22Rv1 (cell line): ENCODE measurements around the gene KCNJ9.

Experiments
- H3K27ac ChIP-seq: fragments of 450-650 bp; 2 replicates; pipeline ENCODE4 v1.5.1; 2017
- CTCF ChIP-seq: fragments of 450-650 bp; IDR thresholded peaks from 2 replicates; pipeline ENCODE4 v1.5.1; 2017; ENCODE audit warnings: mild to moderate bottlenecking
- ZFX ChIP-seq: fragments of 450-650 bp; IDR thresholded peaks from 2 replicates; pipeline ENCODE4 v1.6.1; 2017; ENCODE audit warnings: antibody characterized with exemption, borderline replicate concordance

KCNJ9 gene

GRCh38 chr1:160082926-160083325 lies 1.6 kb downstream of the KCNJ9 start:
- H3K27ac ChIP-seq, result no peak overlapping the region
- no peak for TF ChIP-seq CTCF

GRCh38 chr1:160083968-160084770 lies 2.8 kb downstream of the KCNJ9 start:
- no peak for TF ChIP-seq ZFX
- peak; percentile 99 for TF ChIP-seq CTCF
- no peak overlapping the region for H3K27ac ChIP-seq

GRCh38 chr1:160084771-160085321 lies 3.5 kb downstream of the KCNJ9 start:
- no peak overlapping the region for H3K27ac ChIP-seq
- TF ChIP-seq CTCF (no peak), ZFX (no peak)

GRCh38 chr1:160085686-160086455 lies 4.5 kb downstream of the KCNJ9 start:
- peak; percentile 98 for TF ChIP-seq CTCF
- no peak for TF ChIP-seq ZFX
- no peak overlapping the region for H3K27ac ChIP-seq

- TF ChIP-seq CTCF, result no peak
- TF ChIP-seq ZFX, result no peak
- H3K27ac ChIP-seq, result no peak overlapping the region
Observed at GRCh38 chr1:160086456-160086892, 5.1 kb downstream of the KCNJ9 start.

GRCh38 chr1:160087118-160087662 lies 5.9 kb downstream of the KCNJ9 start:
- no peak for TF ChIP-seq CTCF
- H3K27ac ChIP-seq, result no peak overlapping the region
